ENCODE results near the gene TAPBP. TPM values are rescaled to one million over a fixed set of nuclear protein-coding genes. Genes with fewer than 3 reads are reported as not detected.
A peak's percentile ranks its signal among the peaks of the same experiment; 100 is the strongest.
"Not testable (repeated sequence)": the region's sequence is repeated elsewhere in the genome, so short reads cannot be mapped to it uniquely, and the experiment has no call there.

TAPBP gene
- total RNA-seq, 1 experiment from 2014 or later = 28.2 TPM

- Mint-ChIP-seq H3K36me3 (ENCODE audit: insufficient read depth in 1 of 3, low read depth in 3 of 3) (peaks cover 41 to 80% (median 60%) of the 10 kb centered on the region in 3 experiments), H3K27ac (peak overlapping the region; percentile 87 to 97 (median 93); a peak in 5 of 7 replicates), H3K27me3 (ENCODE audit: low read depth) (no peaks in the 10 kb centered on the region; the same call in 1 of the 2 replicates), H3K4me1 (peaks cover 39 to 52% of the 10 kb centered on the region in 2 experiments), H3K9me3 (no peaks in the 10 kb centered on the region; a peak in 1 of 5 replicates), H3K4me3 (peak overlapping the region; percentile 89 to 94)
- no peak for TF ChIP-seq CTCF (conservative IDR thresholded peaks at IDR 0.05)
- Histone ChIP-seq H3K56ac (ENCODE audit: insufficient read length, low read depth, low read length) (no peak overlapping the region), H3K9ac (ENCODE audit: extremely low read depth, insufficient read length, low read length) (peak overlapping the region; percentile 21), H3K4me2 (ENCODE audit: insufficient read depth, insufficient read length, low read length) (peak overlapping the region; percentile 85), H4K8ac (replicated peaks; ENCODE audit: insufficient read length, low read depth, low read length) (no peak overlapping the region), H2AFZ (ENCODE audit: low read length) (no peak overlapping the region), H2BK15ac (ENCODE audit: low read depth, low read length) (no peak overlapping the region), H4K91ac (ENCODE audit: insufficient read length, low read depth, low read length) (no peak overlapping the region), H2BK120ac (ENCODE audit: low read depth, low read length, poor library complexity, severe bottlenecking) (no peak overlapping the region), H3K79me1 (ENCODE audit: insufficient read depth, low read depth, low read length, poor library complexity, severe bottlenecking) (no peaks in the 10 kb centered on the region), H2BK12ac (ENCODE audit: insufficient read length, low read depth, low read length) (no peak overlapping the region), H3K18ac (ENCODE audit: insufficient read length, low read depth, low read length) (no peak overlapping the region), H3K4me1 (ENCODE audit: insufficient read depth, low read length) (no peaks in the 10 kb centered on the region; the same call in 1 of the 2 replicates), H4K20me1 (ENCODE audit: control insufficient read depth, insufficient read depth, insufficient read length) (no peaks in the 10 kb centered on the region), H3K4ac (ENCODE audit: low read depth, low read length) (no peak overlapping the region), H2AK5ac (ENCODE audit: insufficient read length, low read length) (no peak overlapping the region), H3K79me2 (ENCODE audit: insufficient read depth, low read length) (peaks cover 23% of the 10 kb centered on the region; the same call in 1 of the 2 replicates), H3K9me3 (ENCODE audit: control insufficient read depth, low read depth, low read length) (no peaks in the 10 kb centered on the region), H3K27ac (ENCODE audit: insufficient read length, low read depth, low read length) (no peak overlapping the region), H3K23me2 (ENCODE audit: insufficient read length, low read depth, low read length, poor library complexity, severe bottlenecking) (peaks cover 13% of the 10 kb centered on the region), H3T11ph (ENCODE audit: low read length) (no peak overlapping the region), H2BK5ac (ENCODE audit: insufficient read length, low read length) (no peak overlapping the region), H2BK20ac (ENCODE audit: low read depth, low read length, poor library complexity, severe bottlenecking) (no peak overlapping the region), H3K27me3 (ENCODE audit: insufficient read depth, low read length) (no peaks in the 10 kb centered on the region), H3K23ac (ENCODE audit: insufficient read length, low read depth, low read length) (no peak overlapping the region), H4K5ac (ENCODE audit: insufficient read length, low read depth, low read length) (no peak overlapping the region), H3K14ac (ENCODE audit: insufficient read depth, low read length) (no peak overlapping the region)
- peak; percentile 38 for DNase-seq
Measured at GRCh38 chr6:33276581-33276863, 37.4 kb downstream of the TAPBP start.

GRCh38 chr6:33275795-33276580 lies 37.9 kb downstream of the TAPBP start:
- Histone ChIP-seq H3K23me2 (ENCODE audit: insufficient read length, low read depth, low read length, poor library complexity, severe bottlenecking) (peaks cover 13% of the 10 kb centered on the region), H3K79me2 (ENCODE audit: insufficient read depth, low read length) (peaks cover 23% of the 10 kb centered on the region; the same call in 1 of the 2 replicates), H3K4me2 (ENCODE audit: insufficient read depth, insufficient read length, low read length) (peak overlapping the region; percentile 85), H3K27ac (ENCODE audit: insufficient read length, low read depth, low read length) (peak overlapping the region; percentile 43), H3K9ac (ENCODE audit: extremely low read depth, insufficient read length, low read length) (peak overlapping the region; percentile 15)
- not testable (repeated sequence) for H4K20me1 ChIP-seq (ENCODE audit: control insufficient read depth, insufficient read depth, insufficient read length); H2AK5ac ChIP-seq (ENCODE audit: insufficient read length, low read length); H3K79me1 ChIP-seq (ENCODE audit: insufficient read depth, low read depth, low read length, poor library complexity, severe bottlenecking); H3K9me3 Mint-ChIP-seq; H4K5ac ChIP-seq (ENCODE audit: insufficient read length, low read depth, low read length); H2BK120ac ChIP-seq (ENCODE audit: low read depth, low read length, poor library complexity, severe bottlenecking); H3K4ac ChIP-seq (ENCODE audit: low read depth, low read length); H4K91ac ChIP-seq (ENCODE audit: insufficient read length, low read depth, low read length); H3K27me3 ChIP-seq (ENCODE audit: insufficient read depth, low read length); H3K27me3 Mint-ChIP-seq (ENCODE audit: low read depth); H3K18ac ChIP-seq (ENCODE audit: insufficient read length, low read depth, low read length); H3K14ac ChIP-seq (ENCODE audit: insufficient read depth, low read length); H2BK12ac ChIP-seq (ENCODE audit: insufficient read length, low read depth, low read length); H2BK15ac ChIP-seq (ENCODE audit: low read depth, low read length); H4K8ac ChIP-seq (replicated peaks; ENCODE audit: insufficient read length, low read depth, low read length); H2BK5ac ChIP-seq (ENCODE audit: insufficient read length, low read length); H3K9me3 ChIP-seq (ENCODE audit: control insufficient read depth, low read depth, low read length); H2BK20ac ChIP-seq (ENCODE audit: low read depth, low read length, poor library complexity, severe bottlenecking); DNase-seq; H3K4me1 ChIP-seq (ENCODE audit: insufficient read depth, low read length); H3T11ph ChIP-seq (ENCODE audit: low read length); H3K23ac ChIP-seq (ENCODE audit: insufficient read length, low read depth, low read length); H2AFZ ChIP-seq (ENCODE audit: low read length); H3K56ac ChIP-seq (ENCODE audit: insufficient read length, low read depth, low read length)
- Mint-ChIP-seq H3K4me1 (peaks cover 39 to 52% of the 10 kb centered on the region in 2 experiments), H3K4me3 (peak overlapping the region; percentile 89 to 94), H3K36me3 (ENCODE audit: insufficient read depth in 1 of 3, low read depth in 3 of 3) (peaks cover 41 to 74% (median 56%) of the 10 kb centered on the region in 3 experiments), H3K27ac (peak overlapping the region; percentile 42 to 100 (median 97))
- WGBS (ENCODE audit: extremely low coverage, insufficient read length, low lambda C conversion rate) = no CpG with 5 or more reads among the region's 16 CpGs

Data from H9 (cell line).